Tibial nerve (tissue), 4 donors: ENCODE data around the gene GMCL1.

Experiments
- EP300 ChIP-seq, 2 donors: sonication (generic); formaldehyde crosslinking; IDR thresholded peaks; one replicate each; pipeline ENCODE4 v1.6.1; 2017; ENCODE audit warnings: antibody characterized with exemption in 2 of 2, mild to moderate bottlenecking in 1 of 2
- POLR2A ChIP-seq, 2 donors: fragments of 450-650 bp; IDR thresholded peaks; one replicate each; pipeline ENCODE4 v1.6.1; 2017; ENCODE audit warnings: antibody characterized with exemption in 2 of 2, mild to moderate bottlenecking in 2 of 2, moderate library complexity in 2 of 2
- TF ChIP-seq, protein P1 (sequence below), 5 experiments: fragments of 200-600 bp in 3 of 5; fragments of 450-650 bp in 2 of 5; sonication (generic) in 3 of 5; IDR thresholded peaks; one replicate each; pipeline ENCODE4 v1.5.1; 2016 to 2019; ENCODE audit warnings: antibody characterized with exemption in 5 of 5, mild to moderate bottlenecking in 3 of 5, moderate library complexity in 2 of 5

DNA sequence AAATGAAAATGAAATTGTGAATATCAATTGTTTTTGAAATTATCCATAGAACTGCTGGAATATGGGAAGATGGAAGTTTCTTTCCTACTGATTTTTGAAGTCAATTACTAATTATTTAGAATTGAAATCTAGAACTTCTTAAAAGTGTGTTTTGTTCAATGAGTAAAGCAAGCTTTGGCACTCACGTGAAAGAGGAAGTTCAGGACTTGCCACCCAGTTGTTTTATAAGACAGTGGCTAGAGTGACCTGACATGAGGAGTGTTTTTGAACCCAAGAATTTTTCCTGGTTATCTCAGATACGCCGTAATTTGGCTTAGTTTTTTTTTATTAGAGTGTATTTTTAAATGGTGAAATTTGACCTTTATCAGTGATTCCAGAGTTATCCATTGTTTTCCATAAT, 88.9 kb downstream of the GMCL1 start:
- TF ChIP-seq, protein P1, sequence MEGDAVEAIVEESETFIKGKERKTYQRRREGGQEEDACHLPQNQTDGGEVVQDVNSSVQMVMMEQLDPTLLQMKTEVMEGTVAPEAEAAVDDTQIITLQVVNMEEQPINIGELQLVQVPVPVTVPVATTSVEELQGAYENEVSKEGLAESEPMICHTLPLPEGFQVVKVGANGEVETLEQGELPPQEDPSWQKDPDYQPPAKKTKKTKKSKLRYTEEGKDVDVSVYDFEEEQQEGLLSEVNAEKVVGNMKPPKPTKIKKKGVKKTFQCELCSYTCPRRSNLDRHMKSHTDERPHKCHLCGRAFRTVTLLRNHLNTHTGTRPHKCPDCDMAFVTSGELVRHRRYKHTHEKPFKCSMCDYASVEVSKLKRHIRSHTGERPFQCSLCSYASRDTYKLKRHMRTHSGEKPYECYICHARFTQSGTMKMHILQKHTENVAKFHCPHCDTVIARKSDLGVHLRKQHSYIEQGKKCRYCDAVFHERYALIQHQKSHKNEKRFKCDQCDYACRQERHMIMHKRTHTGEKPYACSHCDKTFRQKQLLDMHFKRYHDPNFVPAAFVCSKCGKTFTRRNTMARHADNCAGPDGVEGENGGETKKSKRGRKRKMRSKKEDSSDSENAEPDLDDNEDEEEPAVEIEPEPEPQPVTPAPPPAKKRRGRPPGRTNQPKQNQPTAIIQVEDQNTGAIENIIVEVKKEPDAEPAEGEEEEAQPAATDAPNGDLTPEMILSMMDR (IDR thresholded peaks at IDR 0.05): no peak
- TF ChIP-seq EP300 (IDR thresholded peaks at IDR 0.05) (no peak), POLR2A (IDR thresholded peaks at IDR 0.05) (no peak)
